ENCODE measurements around the gene FSTL4.

FSTL4 gene

DNA sequence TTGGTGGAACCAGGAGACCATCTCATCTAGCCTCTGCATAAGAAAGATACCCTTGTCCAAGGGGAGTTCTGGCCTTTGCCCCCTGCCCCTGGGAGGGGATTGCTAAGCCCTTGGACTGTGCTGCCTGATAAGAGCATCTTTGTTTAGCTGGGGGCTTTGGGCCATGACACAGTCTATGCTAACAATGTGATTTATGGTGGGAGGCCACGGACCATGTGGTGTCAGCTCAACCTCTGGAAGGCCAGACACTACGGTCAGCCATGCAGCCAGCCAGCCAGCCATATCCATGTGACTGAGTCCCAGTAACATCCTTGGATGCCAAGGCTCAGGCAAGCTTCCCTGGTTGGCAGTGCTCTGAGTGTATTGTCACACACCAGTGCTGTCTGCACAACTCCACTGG, 244.4 kb downstream of the FSTL4 start:
- Histone ChIP-seq H4K20me1 (ENCODE audit: insufficient read depth, low read length) (0 out of 2 replicates have a peak, but pooled peaks cover 4% of the 10 kb centered on the region), H3K9ac (ENCODE audit: low read depth, low read length) (no peak overlapping the region), H3K4me1 (ENCODE audit: insufficient read depth, low read length) (no peaks in the 10 kb centered on the region), H3K27ac (ENCODE audit: low read length) (no peak overlapping the region), H3K4me3 (ENCODE audit: low read depth in 1 of 2, low read length in 2 of 2) (no peak overlapping the region), H2AFZ (ENCODE audit: low read depth, low read length) (no peak overlapping the region), H3K79me2 (ENCODE audit: insufficient read depth, low read length) (no peaks in the 10 kb centered on the region), H3K36me3 (ENCODE audit: insufficient read depth, low read length) (no peaks in the 10 kb centered on the region), H3K4me2 (ENCODE audit: insufficient read depth, low read length) (no peak overlapping the region), H3K9me3 (ENCODE audit: insufficient read depth, low read length, severe bottlenecking) (no peaks in the 10 kb centered on the region), H3K27me3 (ENCODE audit: insufficient read depth, low read length, poor library complexity) (no peaks in the 10 kb centered on the region)
- ATAC-seq (ENCODE audit: insufficient read depth, low read depth) (no peak), DNase-seq (no peak)
- TF ChIP-seq, protein P1, sequence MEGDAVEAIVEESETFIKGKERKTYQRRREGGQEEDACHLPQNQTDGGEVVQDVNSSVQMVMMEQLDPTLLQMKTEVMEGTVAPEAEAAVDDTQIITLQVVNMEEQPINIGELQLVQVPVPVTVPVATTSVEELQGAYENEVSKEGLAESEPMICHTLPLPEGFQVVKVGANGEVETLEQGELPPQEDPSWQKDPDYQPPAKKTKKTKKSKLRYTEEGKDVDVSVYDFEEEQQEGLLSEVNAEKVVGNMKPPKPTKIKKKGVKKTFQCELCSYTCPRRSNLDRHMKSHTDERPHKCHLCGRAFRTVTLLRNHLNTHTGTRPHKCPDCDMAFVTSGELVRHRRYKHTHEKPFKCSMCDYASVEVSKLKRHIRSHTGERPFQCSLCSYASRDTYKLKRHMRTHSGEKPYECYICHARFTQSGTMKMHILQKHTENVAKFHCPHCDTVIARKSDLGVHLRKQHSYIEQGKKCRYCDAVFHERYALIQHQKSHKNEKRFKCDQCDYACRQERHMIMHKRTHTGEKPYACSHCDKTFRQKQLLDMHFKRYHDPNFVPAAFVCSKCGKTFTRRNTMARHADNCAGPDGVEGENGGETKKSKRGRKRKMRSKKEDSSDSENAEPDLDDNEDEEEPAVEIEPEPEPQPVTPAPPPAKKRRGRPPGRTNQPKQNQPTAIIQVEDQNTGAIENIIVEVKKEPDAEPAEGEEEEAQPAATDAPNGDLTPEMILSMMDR (IDR thresholded peaks at IDR 0.05; ENCODE audit: borderline replicate concordance, extremely low read depth, low read length, poor library complexity, severe bottlenecking) = no peak
- TF ChIP-seq EZH2 (IDR thresholded peaks at IDR 0.05; ENCODE audit: borderline replicate concordance, low read depth, low read length, severe bottlenecking) = no peak

DNA sequence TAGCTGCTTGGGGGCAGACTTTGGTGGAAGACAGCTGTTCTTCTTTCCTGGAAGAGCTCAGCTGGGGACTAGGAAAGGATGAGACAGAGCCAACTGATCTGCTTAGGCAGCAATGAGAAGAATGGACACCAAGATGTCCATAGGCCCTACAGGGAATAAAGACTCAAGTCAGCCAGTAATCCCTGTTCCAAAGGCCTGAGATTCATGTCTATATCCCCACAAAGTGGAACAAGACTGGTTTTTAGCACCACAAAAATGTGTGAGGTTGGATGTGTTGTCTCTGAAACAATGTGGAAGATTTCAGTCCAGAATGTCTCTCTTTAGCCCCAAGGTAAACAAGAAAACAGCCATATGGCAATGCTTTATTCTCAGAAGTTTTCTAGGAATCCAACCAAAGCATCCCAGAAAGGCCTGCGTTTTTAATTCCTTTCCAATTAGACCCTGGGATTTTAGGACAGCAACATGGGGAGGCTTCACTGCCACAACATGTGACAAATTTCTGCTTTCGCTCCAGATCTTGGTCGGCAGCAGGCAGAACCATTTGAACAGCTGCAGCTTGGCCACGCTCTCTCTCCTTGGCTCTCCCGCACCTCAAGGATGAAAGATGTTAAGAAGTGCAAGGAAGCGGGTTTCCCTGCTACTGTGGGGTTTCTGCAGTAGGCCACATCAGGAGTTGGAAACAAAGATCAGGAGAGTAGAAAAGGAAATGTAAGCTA, 245.1 kb downstream of the FSTL4 start:
- DNase-seq (no peak), ATAC-seq (ENCODE audit: insufficient read depth, low read depth) (no peak)
- Histone ChIP-seq H4K20me1 (ENCODE audit: insufficient read depth, low read length) (0 out of 2 replicates have a peak, but pooled peaks cover 4% of the 10 kb centered on the region), H3K36me3 (ENCODE audit: insufficient read depth, low read length) (no peaks in the 10 kb centered on the region), H3K79me2 (ENCODE audit: insufficient read depth, low read length) (no peaks in the 10 kb centered on the region), H3K4me1 (ENCODE audit: insufficient read depth, low read length) (no peaks in the 10 kb centered on the region), H3K27me3 (ENCODE audit: insufficient read depth, low read length, poor library complexity) (no peaks in the 10 kb centered on the region), H3K4me3 (ENCODE audit: low read depth in 1 of 2, low read length in 2 of 2) (no peak overlapping the region), H3K27ac (ENCODE audit: low read length) (no peak overlapping the region), H2AFZ (ENCODE audit: low read depth, low read length) (no peak overlapping the region), H3K4me2 (ENCODE audit: insufficient read depth, low read length) (no peak overlapping the region), H3K9ac (ENCODE audit: low read depth, low read length) (no peak overlapping the region), H3K9me3 (ENCODE audit: insufficient read depth, low read length, severe bottlenecking) (no peaks in the 10 kb centered on the region)
- TF ChIP-seq, protein P1 (IDR thresholded peaks at IDR 0.05; ENCODE audit: borderline replicate concordance, extremely low read depth, low read length, poor library complexity, severe bottlenecking) = no peak
- no peak for TF ChIP-seq EZH2 (IDR thresholded peaks at IDR 0.05; ENCODE audit: borderline replicate concordance, low read depth, low read length, severe bottlenecking)

DNA sequence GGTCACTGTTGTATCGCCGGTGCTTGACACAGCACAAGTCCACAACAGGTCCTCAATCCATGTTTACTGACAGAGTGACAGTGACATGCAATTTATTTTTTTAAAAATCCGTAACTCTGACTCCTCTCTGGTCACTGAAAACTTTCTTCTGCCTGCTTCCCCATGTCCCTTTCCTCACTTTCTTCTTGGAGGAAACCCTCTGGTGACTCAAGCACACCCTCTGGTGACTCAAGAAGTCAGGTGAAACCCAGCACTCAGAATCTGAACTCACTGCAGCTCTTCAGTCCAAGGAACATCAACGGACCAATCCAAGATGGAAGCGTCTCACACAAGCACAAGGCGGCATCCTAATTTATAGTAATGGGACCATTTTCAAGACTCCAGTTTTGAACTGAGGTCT, 245.9 kb downstream of the FSTL4 start:
- no peak for DNase-seq
- no peaks in the 10 kb centered on the region for H3K4me1 ChIP-seq (ENCODE audit: insufficient read depth, low read length)
- peaks cover 3% of the 10 kb centered on the region for H3K27me3 ChIP-seq (ENCODE audit: insufficient read depth, low read length, poor library complexity)
- H2AFZ ChIP-seq (ENCODE audit: low read depth, low read length) = no peak overlapping the region
- no peak overlapping the region for H3K4me3 ChIP-seq (ENCODE audit: low read depth in 1 of 2, low read length in 2 of 2)
- H3K36me3 ChIP-seq (ENCODE audit: insufficient read depth, low read length) = no peaks in the 10 kb centered on the region
- ATAC-seq (ENCODE audit: insufficient read depth, low read depth) = no peak
- H3K4me2 ChIP-seq (ENCODE audit: insufficient read depth, low read length) = no peak overlapping the region
- TF ChIP-seq EZH2 (IDR thresholded peaks at IDR 0.05; ENCODE audit: borderline replicate concordance, low read depth, low read length, severe bottlenecking) = no peak
- TF ChIP-seq, protein P1 (IDR thresholded peaks at IDR 0.05; ENCODE audit: borderline replicate concordance, extremely low read depth, low read length, poor library complexity, severe bottlenecking) = peak; percentile 30
- no peak overlapping the region for H3K9ac ChIP-seq (ENCODE audit: low read depth, low read length)
- no peaks in the 10 kb centered on the region for H3K79me2 ChIP-seq (ENCODE audit: insufficient read depth, low read length)
- H4K20me1 ChIP-seq (ENCODE audit: insufficient read depth, low read length) = 0 out of 2 replicates have a peak, but pooled peaks cover 4% of the 10 kb centered on the region
- no peak overlapping the region for H3K27ac ChIP-seq (ENCODE audit: low read length)
- no peaks in the 10 kb centered on the region for H3K9me3 ChIP-seq (ENCODE audit: insufficient read depth, low read length, severe bottlenecking)
